GM21576 (cell line): Measurements from ENCODE around the gene ENG.

Experiments
- ATAC-seq: cut with Tn5 transposase; IDR thresholded peaks from one replicate; pipeline ENCODE4 v1.9.1; 2021; ENCODE audit warnings: mild to moderate bottlenecking, moderate library complexity; ENCODE audit not compliant: unreplicated experiment

The ENG gene

GRCh38 chr9:127866535-127866934, 12.1 kb upstream of the ENG start:
- ATAC-seq = no peak

- ATAC-seq = no peak
Measured at GRCh38 chr9:127865645-127866464, 11.4 kb upstream of the ENG start.

- ATAC-seq = no peak
Measured at GRCh38 chr9:127863191-127863621, 8.7 kb upstream of the ENG start.

GRCh38 chr9:127862075-127863011, 7.9 kb upstream of the ENG start:
- ATAC-seq = no peak

- ATAC-seq = no peak
Measured at GRCh38 chr9:127860779-127861178, 6.3 kb upstream of the ENG start.

- no peak for ATAC-seq
Measured at GRCh38 chr9:127860260-127860659, 5.8 kb upstream of the ENG start.

- ATAC-seq = no peak
Measured at GRCh38 chr9:127858041-127858512, 3.6 kb upstream of the ENG start.

GRCh38 chr9:127857278-127857677, 2.8 kb upstream of the ENG start:
- no peak for ATAC-seq

- ATAC-seq = no peak
Measured at GRCh38 chr9:127856729-127857116, 2.3 kb upstream of the ENG start.

- ATAC-seq = no peak
Measured at GRCh38 chr9:127856094-127856728, 1.8 kb upstream of the ENG start.

- ATAC-seq = no peak
Measured at GRCh38 chr9:127855522-127855921, 1.1 kb upstream of the ENG start.

- ATAC-seq = no peak
Measured at GRCh38 chr9:127854960-127855359, 502 bp upstream of the ENG start.

GRCh38 chr9:127853312-127854183, 910 bp downstream of the ENG start:
- no peak for ATAC-seq

GRCh38 chr9:127852829-127853228, 1.6 kb downstream of the ENG start:
- ATAC-seq = no peak

GRCh38 chr9:127850286-127850830, 4.1 kb downstream of the ENG start:
- no peak for ATAC-seq

- no peak for ATAC-seq
Measured at GRCh38 chr9:127848756-127849504, 5.5 kb downstream of the ENG start.

GRCh38 chr9:127847833-127848755, 6.4 kb downstream of the ENG start:
- no peak for ATAC-seq

- ATAC-seq = no peak
Measured at GRCh38 chr9:127847178-127847510, 7.3 kb downstream of the ENG start.
